ENCODE data around the gene ACTN2. TPM values are rescaled to one million over a fixed set of nuclear protein-coding genes. Genes with fewer than 3 reads are reported as not detected.
A peak's percentile ranks its signal among the peaks of the same experiment; 100 is the strongest.

Gene ACTN2
- total and polyA plus RNA-seq, 2 donors (not counting 1 experiment from before 2014, with no cell fraction given): 0.17 to 0.22 TPM

- H3K27ac ChIP-seq (ENCODE audit: insufficient read depth, low read length): no peak overlapping the region
- H3K36me3 ChIP-seq (ENCODE audit: control insufficient read depth, insufficient read depth, low read length): no peaks in the 10 kb centered on the region
- no peaks in the 10 kb centered on the region for H4K20me1 ChIP-seq (ENCODE audit: control insufficient read depth, extremely low read depth, insufficient read depth, low read length)
- H3K27me3 ChIP-seq (ENCODE audit: control insufficient read depth, insufficient read depth, low read length): no peaks in the 10 kb centered on the region
- H3K9me3 ChIP-seq (ENCODE audit: control insufficient read depth, insufficient read depth, low read depth, low read length): no peaks in the 10 kb centered on the region
- H3K4me3 ChIP-seq (replicated peaks in 1 of 4; ENCODE audit: control extremely low read depth in 1 of 4, insufficient read depth in 1 of 4, low read depth in 3 of 4, low read length in 4 of 4): no peak overlapping the region
- TF ChIP-seq CTCF (conservative IDR thresholded peaks at IDR 0.05 in 1 of 2, IDR thresholded peaks at IDR 0.05 in 1 of 2; ENCODE audit: low read depth in 1 of 2, low read length in 2 of 2): no peak
- TF ChIP-seq EZH2 (IDR thresholded peaks at IDR 0.05; ENCODE audit: low read length, missing control alignments): no peak
- no peaks in the 10 kb centered on the region for H3K79me2 ChIP-seq (ENCODE audit: control insufficient read depth, insufficient read depth, low read length)
- no peak overlapping the region for H3K4me2 ChIP-seq (ENCODE audit: extremely low read depth, insufficient read depth, low read length)
- peak in 1 of 2 donors; percentile 46 for DNase-seq (ENCODE audit: low read depth in 2 of 2)
- no peaks in the 10 kb centered on the region for H3K4me1 ChIP-seq (ENCODE audit: control insufficient read depth, extremely low read depth, insufficient read depth, low read length)
- H3K9ac ChIP-seq (ENCODE audit: insufficient read depth, low read length): no peak overlapping the region
- H2AFZ ChIP-seq (ENCODE audit: low read length): no peak overlapping the region
Measured at GRCh38 chr1:236654957-236655356, 31.3 kb upstream of the ACTN2 start.

GRCh38 chr1:236657398-236657797 is 28.9 kb upstream of the ACTN2 start:
- Histone ChIP-seq H3K4me2 (ENCODE audit: extremely low read depth, insufficient read depth, low read length) (no peak overlapping the region), H3K9ac (ENCODE audit: insufficient read depth, low read length) (no peak overlapping the region), H2AFZ (ENCODE audit: low read length) (no peak overlapping the region), H3K9me3 (ENCODE audit: control insufficient read depth, insufficient read depth, low read depth, low read length) (no peaks in the 10 kb centered on the region), H3K27ac (ENCODE audit: insufficient read depth, low read length) (no peak overlapping the region), H3K36me3 (ENCODE audit: control insufficient read depth, insufficient read depth, low read length) (no peaks in the 10 kb centered on the region), H3K27me3 (ENCODE audit: control insufficient read depth, insufficient read depth, low read length) (no peaks in the 10 kb centered on the region), H3K4me3 (replicated peaks in 1 of 4; ENCODE audit: control extremely low read depth in 1 of 4, insufficient read depth in 1 of 4, low read depth in 3 of 4, low read length in 4 of 4) (no peak overlapping the region), H3K79me2 (ENCODE audit: control insufficient read depth, insufficient read depth, low read length) (no peaks in the 10 kb centered on the region), H3K4me1 (ENCODE audit: control insufficient read depth, extremely low read depth, insufficient read depth, low read length) (no peaks in the 10 kb centered on the region), H4K20me1 (ENCODE audit: control insufficient read depth, extremely low read depth, insufficient read depth, low read length) (no peaks in the 10 kb centered on the region)
- no peak for DNase-seq (ENCODE audit: low read depth in 2 of 2)
- no peak for TF ChIP-seq CTCF (conservative IDR thresholded peaks at IDR 0.05 in 1 of 2, IDR thresholded peaks at IDR 0.05 in 1 of 2; ENCODE audit: low read depth in 1 of 2, low read length in 2 of 2)
- TF ChIP-seq EZH2 (IDR thresholded peaks at IDR 0.05; ENCODE audit: low read length, missing control alignments): no peak

GRCh38 chr1:236659792-236660587 is 26.3 kb upstream of the ACTN2 start:
- H3K9me3 ChIP-seq (ENCODE audit: control insufficient read depth, insufficient read depth, low read depth, low read length): no peaks in the 10 kb centered on the region
- H2AFZ ChIP-seq (ENCODE audit: low read length): no peak overlapping the region
- TF ChIP-seq CTCF (conservative IDR thresholded peaks at IDR 0.05 in 1 of 2, IDR thresholded peaks at IDR 0.05 in 1 of 2; ENCODE audit: low read depth in 1 of 2, low read length in 2 of 2) (no peak), EZH2 (IDR thresholded peaks at IDR 0.05; ENCODE audit: low read length, missing control alignments) (no peak)
- no peaks in the 10 kb centered on the region for H3K4me1 ChIP-seq (ENCODE audit: control insufficient read depth, extremely low read depth, insufficient read depth, low read length)
- DNase-seq (ENCODE audit: low read depth in 2 of 2): no peak
- H3K36me3 ChIP-seq (ENCODE audit: control insufficient read depth, insufficient read depth, low read length): no peaks in the 10 kb centered on the region
- H3K79me2 ChIP-seq (ENCODE audit: control insufficient read depth, insufficient read depth, low read length): no peaks in the 10 kb centered on the region
- no peaks in the 10 kb centered on the region for H3K27me3 ChIP-seq (ENCODE audit: control insufficient read depth, insufficient read depth, low read length)
- no peak overlapping the region for H3K4me2 ChIP-seq (ENCODE audit: extremely low read depth, insufficient read depth, low read length)
- H3K4me3 ChIP-seq (replicated peaks in 1 of 4; ENCODE audit: control extremely low read depth in 1 of 4, insufficient read depth in 1 of 4, low read depth in 3 of 4, low read length in 4 of 4): no peak overlapping the region
- H3K9ac ChIP-seq (ENCODE audit: insufficient read depth, low read length): no peak overlapping the region
- H3K27ac ChIP-seq (ENCODE audit: insufficient read depth, low read length): no peak overlapping the region
- H4K20me1 ChIP-seq (ENCODE audit: control insufficient read depth, extremely low read depth, insufficient read depth, low read length): no peaks in the 10 kb centered on the region
